Measurements from ENCODE around the gene FGL2.

GRCh38 chr7:77199013-77199966, at the start of gene FGL2:
- TF ChIP-seq EZH2 (IDR thresholded peaks at IDR 0.05; ENCODE audit: low read length, missing control alignments) (no peak), CTCF (conservative IDR thresholded peaks at IDR 0.05 in 1 of 2, IDR thresholded peaks at IDR 0.05 in 1 of 2; ENCODE audit: low read depth in 1 of 2, low read length in 2 of 2) (no peak)
